ENCODE measurements around the gene HMX2.

DNA sequence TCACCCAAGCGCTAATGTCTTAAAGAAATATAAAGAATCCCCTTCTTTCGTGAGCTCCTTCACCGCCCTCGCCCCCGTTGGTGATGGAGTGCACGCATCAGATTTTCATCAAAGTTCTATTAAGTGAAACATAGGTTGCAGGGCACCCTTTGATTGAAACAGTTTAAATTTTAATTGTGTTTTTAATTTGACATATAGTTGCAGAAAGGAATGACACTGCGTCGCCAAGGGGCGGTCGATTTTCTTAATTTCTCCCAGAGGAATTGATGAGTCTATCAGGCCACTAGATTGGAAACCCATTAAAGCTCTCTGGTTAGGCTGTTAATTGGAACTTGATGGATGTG, 4.1 kb upstream of the HMX2 start:
- TF ChIP-seq ZNF382 (CRISPR knock-in tag; IDR thresholded peaks at IDR 0.05; ENCODE audit: borderline replicate concordance) (no peak), MTA1 (CRISPR knock-in tag; IDR thresholded peaks at IDR 0.05; ENCODE audit: borderline replicate concordance) (no peak), MYC (CRISPR knock-in tag; IDR thresholded peaks at IDR 0.05; ENCODE audit: borderline replicate concordance) (no peak), STAT5B (CRISPR knock-in tag; IDR thresholded peaks at IDR 0.05) (no peak), FOXA3 (CRISPR knock-in tag; IDR thresholded peaks at IDR 0.05) (no peak), THRA (CRISPR knock-in tag; IDR thresholded peaks at IDR 0.05; ENCODE audit: borderline replicate concordance) (no peak), REST (IDR thresholded peaks at IDR 0.05; ENCODE audit: borderline replicate concordance in 1 of 2, low read depth in 1 of 2, low read length in 2 of 2) (no peak), POLR2A (IDR thresholded peaks at IDR 0.05; ENCODE audit: insufficient read depth in 1 of 2, low read depth in 2 of 2, low read length in 2 of 2) (no peak), HOXA7 (CRISPR knock-in tag; IDR thresholded peaks at IDR 0.05) (no peak), ETV6 (CRISPR knock-in tag; conservative IDR thresholded peaks at IDR 0.05) (no peak), CREB1 (IDR thresholded peaks at IDR 0.05) (no peak), CREB1 (CRISPR knock-in tag; IDR thresholded peaks at IDR 0.05) (no peak), CHCHD3 (CRISPR knock-in tag; IDR thresholded peaks at IDR 0.05) (no peak), GFI1 (CRISPR knock-in tag; IDR thresholded peaks at IDR 0.05; ENCODE audit: borderline replicate concordance) (no peak)
- TF ChIP-seq, protein P1, sequence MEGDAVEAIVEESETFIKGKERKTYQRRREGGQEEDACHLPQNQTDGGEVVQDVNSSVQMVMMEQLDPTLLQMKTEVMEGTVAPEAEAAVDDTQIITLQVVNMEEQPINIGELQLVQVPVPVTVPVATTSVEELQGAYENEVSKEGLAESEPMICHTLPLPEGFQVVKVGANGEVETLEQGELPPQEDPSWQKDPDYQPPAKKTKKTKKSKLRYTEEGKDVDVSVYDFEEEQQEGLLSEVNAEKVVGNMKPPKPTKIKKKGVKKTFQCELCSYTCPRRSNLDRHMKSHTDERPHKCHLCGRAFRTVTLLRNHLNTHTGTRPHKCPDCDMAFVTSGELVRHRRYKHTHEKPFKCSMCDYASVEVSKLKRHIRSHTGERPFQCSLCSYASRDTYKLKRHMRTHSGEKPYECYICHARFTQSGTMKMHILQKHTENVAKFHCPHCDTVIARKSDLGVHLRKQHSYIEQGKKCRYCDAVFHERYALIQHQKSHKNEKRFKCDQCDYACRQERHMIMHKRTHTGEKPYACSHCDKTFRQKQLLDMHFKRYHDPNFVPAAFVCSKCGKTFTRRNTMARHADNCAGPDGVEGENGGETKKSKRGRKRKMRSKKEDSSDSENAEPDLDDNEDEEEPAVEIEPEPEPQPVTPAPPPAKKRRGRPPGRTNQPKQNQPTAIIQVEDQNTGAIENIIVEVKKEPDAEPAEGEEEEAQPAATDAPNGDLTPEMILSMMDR (CRISPR knock-in tag; IDR thresholded peaks at IDR 0.05) = no peak

Data from HepG2 (cell line).